Activated T-helper 2 cell treated with anti-CD3 and anti-CD28 coated beads, Interferon-gamma antibody, Interleukin-2, Interleukin-4, amounts not matched to agents 10 μg/mL and 5 μg/mL and 100 μg/mL, durations not matched to agents 14 hours and 24 hours and 36 hours (primary cell): Measurements from ENCODE around the gene ZNF248. TPM values are rescaled to one million over a fixed set of nuclear protein-coding genes. Genes with fewer than 3 reads are reported as not detected.

ENCODE experiments used
- DNase-seq: peaks from one replicate; pipeline ENCODE4 v3.0.0; 2021; ENCODE audit warnings: low spot score
- H3K27ac Mint-ChIP-seq: one replicate; pipeline ENCODE4 v1.8.0; 2021; ENCODE audit warnings: mixed read lengths
- H3K27me3 Mint-ChIP-seq: one replicate; pipeline ENCODE4 v1.8.0; 2021; ENCODE audit warnings: low read depth, mixed read lengths
- H3K36me3 Mint-ChIP-seq: one replicate; pipeline ENCODE4 v1.8.0; 2021; ENCODE audit warnings: low read depth, mixed read lengths
- H3K4me1 Mint-ChIP-seq: one replicate; pipeline ENCODE4 v1.8.0; 2021; ENCODE audit warnings: low read depth, mixed read lengths
- H3K4me3 Mint-ChIP-seq: one replicate; pipeline ENCODE4 v1.8.0; 2021; ENCODE audit warnings: low read depth, mild to moderate bottlenecking, moderate library complexity, mixed read lengths
- H3K9me3 Mint-ChIP-seq: one replicate; pipeline ENCODE4 v1.8.0; 2021; ENCODE audit warnings: mixed read lengths
- intact Hi-C: fragments of 100-400 bp; cut with micrococcal nuclease; formaldehyde crosslinking; loops from one replicate; pipeline ENCODE4 v1.15.1; 2023
- total RNA-seq: library from RNA; stranded (reverse); gene quantifications from 2 replicates; pipeline ENCODE4 v1.2.3, GENCODE V29; 2022

ZNF248 gene
- total RNA-seq, 1 donor from 2014 or later: 11.2 TPM

- Mint-ChIP-seq H3K4me1 (no peaks in the 10 kb centered on the region), H3K27me3 (no peaks in the 10 kb centered on the region), H3K9me3 (peaks cover 74% of the 10 kb centered on the region), H3K27ac (no peak overlapping the region), H3K4me3 (no peak overlapping the region), H3K36me3 (no peaks in the 10 kb centered on the region)
- intact Hi-C loops: no loop called here
- no peak for DNase-seq
Measured at GRCh38 chr10:37812290-37812689, 45.1 kb downstream of the ZNF248 start.

- H3K9me3 Mint-ChIP-seq: peaks cover 13% of the 10 kb centered on the region
- H3K27me3 Mint-ChIP-seq: no peaks in the 10 kb centered on the region
- intact Hi-C loops: no loop called here
- H3K4me3 Mint-ChIP-seq: no peak overlapping the region
- no peaks in the 10 kb centered on the region for H3K4me1 Mint-ChIP-seq
- no peak overlapping the region for H3K27ac Mint-ChIP-seq
- H3K36me3 Mint-ChIP-seq: no peaks in the 10 kb centered on the region
- DNase-seq: no peak
Measured at GRCh38 chr10:37803269-37803668, 54.1 kb downstream of the ZNF248 start.

- Mint-ChIP-seq H3K9me3 (peaks cover 19% of the 10 kb centered on the region), H3K27me3 (no peaks in the 10 kb centered on the region), H3K27ac (no peak overlapping the region), H3K36me3 (no peaks in the 10 kb centered on the region), H3K4me1 (no peaks in the 10 kb centered on the region), H3K4me3 (no peak overlapping the region)
- intact Hi-C loops: no loop called here
- no peak for DNase-seq
Measured at GRCh38 chr10:37801557-37801956, 55.9 kb downstream of the ZNF248 start.

GRCh38 chr10:37794305-37794976 is 63.0 kb downstream of the ZNF248 start:
- Mint-ChIP-seq H3K4me3 (no peak overlapping the region), H3K36me3 (no peaks in the 10 kb centered on the region), H3K27me3 (no peaks in the 10 kb centered on the region), H3K4me1 (no peaks in the 10 kb centered on the region), H3K9me3 (peaks cover 44% of the 10 kb centered on the region), H3K27ac (no peak overlapping the region)
- intact Hi-C loops: no loop called here
- DNase-seq: no peak

GRCh38 chr10:37789590-37789989 is 67.8 kb downstream of the ZNF248 start:
- intact Hi-C loops: no loop called here
- no peak overlapping the region for H3K27ac Mint-ChIP-seq
- no peak overlapping the region for H3K4me3 Mint-ChIP-seq
- H3K27me3 Mint-ChIP-seq: no peaks in the 10 kb centered on the region
- H3K4me1 Mint-ChIP-seq: no peaks in the 10 kb centered on the region
- no peaks in the 10 kb centered on the region for H3K36me3 Mint-ChIP-seq
- no peak for DNase-seq
- H3K9me3 Mint-ChIP-seq: peaks cover 48% of the 10 kb centered on the region

- Mint-ChIP-seq H3K4me1 (no peaks in the 10 kb centered on the region), H3K27me3 (no peaks in the 10 kb centered on the region), H3K36me3 (no peaks in the 10 kb centered on the region), H3K4me3 (no peak overlapping the region), H3K9me3 (peaks cover 51% of the 10 kb centered on the region), H3K27ac (no peak overlapping the region)
- intact Hi-C loops: no loop called here
- DNase-seq: no peak
Measured at GRCh38 chr10:37784678-37785077, 72.7 kb downstream of the ZNF248 start.

- Mint-ChIP-seq H3K4me3 (no peak overlapping the region), H3K9me3 (peaks cover 38% of the 10 kb centered on the region), H3K36me3 (no peaks in the 10 kb centered on the region), H3K4me1 (no peaks in the 10 kb centered on the region), H3K27me3 (no peaks in the 10 kb centered on the region), H3K27ac (no peak overlapping the region)
- intact Hi-C loops: no loop called here
- no peak for DNase-seq
Measured at GRCh38 chr10:37780536-37780935, 76.9 kb downstream of the ZNF248 start.

GRCh38 chr10:37777056-37777455 is 80.4 kb downstream of the ZNF248 start:
- intact Hi-C loops: no loop called here
- Mint-ChIP-seq H3K9me3 (peaks cover 35% of the 10 kb centered on the region), H3K4me1 (no peaks in the 10 kb centered on the region), H3K27me3 (no peaks in the 10 kb centered on the region), H3K4me3 (no peak overlapping the region), H3K36me3 (no peaks in the 10 kb centered on the region), H3K27ac (no peak overlapping the region)
- DNase-seq: no peak

- Mint-ChIP-seq H3K4me3 (no peak overlapping the region), H3K9me3 (peaks cover 23% of the 10 kb centered on the region), H3K36me3 (no peaks in the 10 kb centered on the region), H3K27ac (no peak overlapping the region), H3K27me3 (no peaks in the 10 kb centered on the region), H3K4me1 (no peaks in the 10 kb centered on the region)
- intact Hi-C loops: no loop called here
- no peak for DNase-seq
Measured at GRCh38 chr10:37775612-37776011, 81.8 kb downstream of the ZNF248 start.

- no peaks in the 10 kb centered on the region for H3K36me3 Mint-ChIP-seq
- H3K4me1 Mint-ChIP-seq: no peaks in the 10 kb centered on the region
- H3K4me3 Mint-ChIP-seq: no peak overlapping the region
- no peak overlapping the region for H3K27ac Mint-ChIP-seq
- intact Hi-C loops: no loop called here
- no peaks in the 10 kb centered on the region for H3K27me3 Mint-ChIP-seq
- DNase-seq: no peak
- peaks cover 22% of the 10 kb centered on the region for H3K9me3 Mint-ChIP-seq
Measured at GRCh38 chr10:37774351-37774750, 83.1 kb downstream of the ZNF248 start.

GRCh38 chr10:37765216-37765615 is 92.2 kb downstream of the ZNF248 start:
- peaks cover 56% of the 10 kb centered on the region for H3K9me3 Mint-ChIP-seq
- no peaks in the 10 kb centered on the region for H3K27me3 Mint-ChIP-seq
- H3K36me3 Mint-ChIP-seq: no peaks in the 10 kb centered on the region
- no peak overlapping the region for H3K4me3 Mint-ChIP-seq
- no peak overlapping the region for H3K27ac Mint-ChIP-seq
- no peaks in the 10 kb centered on the region for H3K4me1 Mint-ChIP-seq
- intact Hi-C loops: no loop called here
- DNase-seq: no peak

- no peak for DNase-seq
- H3K27ac Mint-ChIP-seq: no peak overlapping the region
- H3K27me3 Mint-ChIP-seq: no peaks in the 10 kb centered on the region
- intact Hi-C loops: no loop called here
- peaks cover 53% of the 10 kb centered on the region for H3K9me3 Mint-ChIP-seq
- no peak overlapping the region for H3K4me3 Mint-ChIP-seq
- H3K4me1 Mint-ChIP-seq: no peaks in the 10 kb centered on the region
- H3K36me3 Mint-ChIP-seq: no peaks in the 10 kb centered on the region
Measured at GRCh38 chr10:37763132-37763531, 94.3 kb downstream of the ZNF248 start.

GRCh38 chr10:37762287-37762686 is 95.1 kb downstream of the ZNF248 start:
- H3K27me3 Mint-ChIP-seq: no peaks in the 10 kb centered on the region
- H3K36me3 Mint-ChIP-seq: no peaks in the 10 kb centered on the region
- intact Hi-C loops: no loop called here
- no peak for DNase-seq
- no peak overlapping the region for H3K4me3 Mint-ChIP-seq
- H3K4me1 Mint-ChIP-seq: no peaks in the 10 kb centered on the region
- no peak overlapping the region for H3K27ac Mint-ChIP-seq
- H3K9me3 Mint-ChIP-seq: peaks cover 52% of the 10 kb centered on the region

GRCh38 chr10:37760817-37761216 is 96.6 kb downstream of the ZNF248 start:
- Mint-ChIP-seq H3K36me3 (no peaks in the 10 kb centered on the region), H3K4me3 (no peak overlapping the region), H3K4me1 (no peaks in the 10 kb centered on the region), H3K27ac (no peak overlapping the region), H3K27me3 (no peaks in the 10 kb centered on the region), H3K9me3 (peaks cover 51% of the 10 kb centered on the region)
- intact Hi-C loops: no loop called here
- DNase-seq: no peak
